NB4 (cell line): ENCODE data around the gene NPLOC4.

Experiments
- DNase-seq: peaks from one replicate; pipeline ENCODE4 v3.0.0; 2010; ENCODE audit warnings: low read depth
- H3K4me3 ChIP-seq: one replicate; pipeline ENCODE4 v1.5.1; 2011; ENCODE audit warnings: mild to moderate bottlenecking, low read depth, low read length, moderate library complexity
- MYC ChIP-seq: IDR thresholded peaks from 2 replicates; pipeline ENCODE4 v1.6.1; 2011; ENCODE audit warnings: low read depth, low read length
- POLR2A ChIP-seq: IDR thresholded peaks from 2 replicates; pipeline ENCODE4 v1.6.1; 2011; ENCODE audit warnings: mild to moderate bottlenecking; ENCODE audit not compliant: insufficient read length; ENCODE audit errors: extremely low read depth
- TF ChIP-seq, protein P1 (sequence below): IDR thresholded peaks from one replicate; pipeline ENCODE4 v1.5.1; 2012; ENCODE audit warnings: low read depth, low read length
- TF ChIP-seq, protein P2 (sequence below): IDR thresholded peaks from 2 replicates; pipeline ENCODE4 v1.6.1; 2011; ENCODE audit warnings: low read depth, low read length

The NPLOC4 gene

DNA sequence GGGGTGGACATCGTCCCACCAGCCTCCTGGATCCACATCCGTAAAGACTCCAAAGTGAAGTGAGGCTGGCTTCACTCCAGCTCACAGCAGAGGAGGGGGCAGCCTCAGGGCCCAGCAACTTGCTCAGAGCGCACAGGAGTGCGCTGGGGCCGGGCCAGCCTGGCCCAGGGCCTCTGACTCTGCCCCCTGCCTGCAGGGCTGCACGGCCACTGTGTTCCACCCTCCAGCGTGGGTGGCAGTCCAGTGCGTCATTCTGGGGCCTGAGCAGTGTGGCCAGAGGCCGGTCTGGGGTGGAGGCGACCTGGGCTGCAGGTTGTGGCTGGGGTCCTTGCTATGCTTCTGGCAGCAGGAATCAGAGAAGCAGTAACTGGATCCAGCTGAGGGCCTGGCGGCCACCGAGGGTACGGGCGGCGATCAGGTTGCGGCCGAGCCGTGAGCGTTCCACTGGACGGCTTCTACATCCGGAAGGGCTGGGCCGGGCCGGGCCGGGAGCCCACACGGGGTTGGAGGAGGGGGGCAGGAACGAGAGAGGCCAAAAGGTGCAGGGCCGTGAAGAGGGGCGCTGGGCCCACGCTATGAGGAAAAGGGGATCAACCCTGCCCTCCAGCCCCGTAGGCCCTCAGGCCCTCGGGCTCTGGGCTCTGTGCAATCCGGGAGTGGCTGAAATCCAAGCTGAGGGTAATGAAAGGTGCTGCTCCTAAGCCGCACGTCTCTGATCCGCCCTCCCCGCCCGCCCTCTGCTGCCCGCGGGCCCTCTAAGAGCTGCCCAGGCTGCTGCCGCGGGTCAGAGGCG lies 109.1 kb downstream of the NPLOC4 start, which contains the start of gene FSCN2:
FSCN2 (plus strand) TSS at position 787 of the 793 bp plus-strand sequence. CDS start 155 bp downstream, outside the sequence.
- no peak for TF ChIP-seq POLR2A
- TF ChIP-seq MYC, result no peak
- TF ChIP-seq, protein P1, sequence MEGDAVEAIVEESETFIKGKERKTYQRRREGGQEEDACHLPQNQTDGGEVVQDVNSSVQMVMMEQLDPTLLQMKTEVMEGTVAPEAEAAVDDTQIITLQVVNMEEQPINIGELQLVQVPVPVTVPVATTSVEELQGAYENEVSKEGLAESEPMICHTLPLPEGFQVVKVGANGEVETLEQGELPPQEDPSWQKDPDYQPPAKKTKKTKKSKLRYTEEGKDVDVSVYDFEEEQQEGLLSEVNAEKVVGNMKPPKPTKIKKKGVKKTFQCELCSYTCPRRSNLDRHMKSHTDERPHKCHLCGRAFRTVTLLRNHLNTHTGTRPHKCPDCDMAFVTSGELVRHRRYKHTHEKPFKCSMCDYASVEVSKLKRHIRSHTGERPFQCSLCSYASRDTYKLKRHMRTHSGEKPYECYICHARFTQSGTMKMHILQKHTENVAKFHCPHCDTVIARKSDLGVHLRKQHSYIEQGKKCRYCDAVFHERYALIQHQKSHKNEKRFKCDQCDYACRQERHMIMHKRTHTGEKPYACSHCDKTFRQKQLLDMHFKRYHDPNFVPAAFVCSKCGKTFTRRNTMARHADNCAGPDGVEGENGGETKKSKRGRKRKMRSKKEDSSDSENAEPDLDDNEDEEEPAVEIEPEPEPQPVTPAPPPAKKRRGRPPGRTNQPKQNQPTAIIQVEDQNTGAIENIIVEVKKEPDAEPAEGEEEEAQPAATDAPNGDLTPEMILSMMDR, result no peak
- TF ChIP-seq, protein P2, sequence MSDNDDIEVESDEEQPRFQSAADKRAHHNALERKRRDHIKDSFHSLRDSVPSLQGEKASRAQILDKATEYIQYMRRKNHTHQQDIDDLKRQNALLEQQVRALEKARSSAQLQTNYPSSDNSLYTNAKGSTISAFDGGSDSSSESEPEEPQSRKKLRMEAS, result no peak
- H3K4me3 ChIP-seq, result no peak within 1 kb of the TSS
- no peak for DNase-seq

DNA sequence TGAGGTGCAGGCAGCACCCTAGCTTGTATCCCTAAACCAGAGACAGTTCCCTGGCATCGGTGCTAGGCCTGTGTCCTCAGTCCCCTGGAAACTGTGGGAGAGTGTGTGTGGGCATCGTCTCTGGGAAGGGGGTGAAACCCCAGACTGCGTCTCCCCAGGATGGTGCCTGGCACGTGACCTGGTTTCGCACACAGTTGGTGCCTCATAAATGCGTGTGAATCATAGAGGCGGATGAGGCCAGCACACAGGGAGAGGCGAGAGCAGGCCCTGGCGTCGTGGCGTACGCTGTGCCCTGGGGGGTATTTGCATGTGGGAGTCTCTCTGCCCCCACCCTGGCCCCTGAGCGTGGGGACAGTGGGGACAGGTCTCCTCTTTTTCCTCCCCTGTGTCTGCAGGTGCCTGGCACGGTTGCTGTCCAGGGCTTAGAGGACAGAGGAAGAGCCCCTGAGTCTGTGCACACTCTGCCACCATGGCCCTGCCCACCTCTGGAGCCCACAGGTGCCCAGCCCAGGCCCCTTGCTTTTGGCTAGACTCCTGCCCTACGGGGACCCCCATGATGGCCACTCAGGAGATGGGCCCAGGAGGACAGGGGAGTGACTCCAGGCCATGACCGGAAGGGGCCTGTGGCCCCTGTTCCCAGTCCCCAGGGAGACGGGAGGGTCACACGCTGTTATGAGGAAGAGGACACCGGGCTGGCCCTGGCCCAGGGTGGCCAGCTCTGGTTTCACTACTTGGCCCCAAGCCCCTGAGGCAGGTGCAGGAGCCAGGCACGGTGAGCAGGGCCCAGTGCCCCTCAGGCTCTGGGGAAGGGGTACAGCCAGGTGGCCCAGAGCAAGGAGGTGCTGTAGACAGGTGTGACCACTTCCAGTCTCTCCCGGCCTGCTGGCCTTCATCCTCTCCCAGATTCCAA lies 110.0 kb downstream of the NPLOC4 start:
- no peak overlapping the region for H3K4me3 ChIP-seq
- DNase-seq, result no peak
- TF ChIP-seq, protein P1, result no peak
- TF ChIP-seq, protein P2, result no peak
- TF ChIP-seq POLR2A (no peak), MYC (no peak)

DNA sequence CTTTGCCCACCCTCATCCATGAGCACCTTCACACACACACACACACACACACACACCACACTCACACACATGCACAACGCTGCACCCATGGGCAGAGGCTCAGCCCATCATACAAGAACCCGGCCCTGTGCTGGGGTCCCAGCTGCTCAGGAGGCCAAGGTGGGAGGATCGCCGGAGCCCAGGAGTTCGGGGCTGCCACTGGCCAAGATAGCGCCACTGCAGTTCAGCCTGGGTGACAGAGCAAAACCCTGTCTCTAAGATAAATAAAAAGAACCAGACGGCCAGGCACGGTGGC lies 112.1 kb downstream of the NPLOC4 start:
- TF ChIP-seq MYC, result no peak
- TF ChIP-seq, protein P2, result no peak
- no peak for TF ChIP-seq POLR2A
- TF ChIP-seq, protein P1, result no peak
- H3K4me3 ChIP-seq, result no peak overlapping the region
- DNase-seq, result no peak

DNA sequence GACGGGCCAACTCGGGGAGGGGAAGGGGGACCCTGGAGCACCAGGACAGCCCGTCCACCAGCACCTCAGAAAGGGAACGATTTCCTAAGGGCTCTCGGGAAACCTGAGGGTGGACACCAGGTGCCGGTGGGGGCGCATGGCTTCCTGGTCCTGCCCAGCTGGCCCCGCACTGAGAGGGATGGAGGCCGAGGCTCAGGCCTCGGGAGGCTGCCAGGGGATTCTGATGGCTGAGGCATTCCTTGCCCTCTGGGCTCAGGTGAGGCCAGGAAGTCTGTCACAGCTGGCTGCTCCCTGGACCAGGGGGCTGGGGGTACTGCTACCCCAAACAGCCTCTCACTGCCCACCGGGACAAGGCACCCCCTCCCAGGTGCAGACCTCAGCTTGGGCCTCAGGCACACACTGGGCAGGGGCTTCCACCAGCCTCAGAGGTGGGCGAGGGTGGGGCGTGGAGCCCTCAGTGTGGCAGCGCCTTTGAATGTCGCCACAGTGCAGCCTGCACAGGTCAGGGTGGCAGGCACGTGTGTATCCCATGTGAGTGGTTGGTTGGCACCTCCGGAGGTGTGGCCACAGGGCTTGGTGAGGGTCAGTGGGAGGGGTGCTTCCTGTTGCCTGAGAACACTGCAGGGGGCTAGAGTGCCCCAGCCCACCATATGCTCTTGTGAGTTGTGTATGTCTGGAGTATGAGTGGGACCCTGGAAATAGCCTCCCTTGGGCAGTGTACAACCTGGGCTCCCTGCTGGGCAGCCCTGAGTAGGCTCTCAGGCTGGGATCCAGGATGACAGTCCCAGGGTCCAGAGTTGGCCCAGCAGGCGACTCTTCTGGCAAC lies 112.7 kb downstream of the NPLOC4 start:
- H3K4me3 ChIP-seq, result no peak overlapping the region
- TF ChIP-seq, protein P2, result no peak
- no peak for TF ChIP-seq MYC
- no peak for TF ChIP-seq POLR2A
- TF ChIP-seq, protein P1, result no peak
- no peak for DNase-seq

DNA sequence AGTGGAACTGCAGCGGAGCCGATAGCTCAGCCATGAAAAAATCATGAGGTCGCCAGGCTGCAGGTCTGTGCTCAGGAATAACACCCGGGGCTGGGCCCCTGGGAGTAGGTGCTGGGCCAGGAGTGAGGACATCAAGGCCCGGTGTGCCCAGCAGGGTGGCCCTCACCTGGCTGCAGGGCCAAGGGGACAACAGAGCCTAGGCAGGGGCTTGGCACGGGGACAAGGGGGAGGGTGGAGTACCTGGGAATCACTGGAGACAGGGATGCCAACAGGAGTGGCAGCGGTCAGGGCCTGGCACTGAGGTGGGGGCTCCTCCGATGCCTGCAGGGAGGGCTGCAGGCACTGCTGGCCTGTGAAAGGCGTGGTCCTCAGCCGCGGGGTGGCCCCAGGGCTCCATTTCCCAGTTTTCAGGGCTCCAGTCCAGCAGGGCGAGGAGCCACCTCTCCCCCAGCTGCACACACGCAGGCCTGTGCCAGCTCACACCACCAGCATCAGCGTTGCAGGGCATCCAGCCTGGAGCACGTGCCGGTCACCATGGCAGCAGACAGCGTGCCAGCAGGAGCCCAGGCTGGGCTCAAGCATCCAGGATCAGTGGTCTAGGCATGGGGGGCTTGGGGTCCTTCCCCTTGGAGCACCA lies 113.4 kb downstream of the NPLOC4 start:
- no peak for DNase-seq
- TF ChIP-seq, protein P2, result no peak
- TF ChIP-seq, protein P1, result no peak
- H3K4me3 ChIP-seq, result no peak overlapping the region
